Nephron (organoid): ENCODE measurements around the gene CAMK2G.

ENCODE experiments used
- H3K27ac Mint-ChIP-seq, 3 experiments: 2 replicates each; pipeline ENCODE4 v1.8.0; 2020; ENCODE audit warnings: mixed read lengths in 3 of 3, mild to moderate bottlenecking in 2 of 3, moderate library complexity in 1 of 3
- H3K27me3 Mint-ChIP-seq: 2 replicates; pipeline ENCODE4 v1.8.0; 2021; ENCODE audit warnings: low read depth, mild to moderate bottlenecking, moderate library complexity, mixed read lengths
- H3K36me3 Mint-ChIP-seq: 2 replicates; pipeline ENCODE4 v1.8.0; 2020; ENCODE audit warnings: low read depth, mixed read lengths
- H3K4me1 Mint-ChIP-seq: 2 replicates; pipeline ENCODE4 v1.8.0; 2020; ENCODE audit warnings: mixed read lengths
- H3K4me3 Mint-ChIP-seq, 3 experiments: 2 replicates each; pipeline ENCODE4 v1.8.0; 2020; ENCODE audit warnings: mild to moderate bottlenecking in 3 of 3, mixed read lengths in 3 of 3, moderate library complexity in 2 of 3
- H3K9me3 Mint-ChIP-seq: 2 replicates; pipeline ENCODE4 v1.8.0; 2020; ENCODE audit warnings: mixed read lengths
- CTCF ChIP-seq, 3 experiments: fragments of 200-600 bp; sonication (generic); IDR thresholded peaks; one replicate each; pipeline ENCODE4 v1.5.0; 2021; ENCODE audit warnings: antibody characterized with exemption in 3 of 3; ENCODE audit not compliant: unreplicated experiment in 3 of 3

CAMK2G gene

GRCh38 chr10:73828161-73828560 lies 46.2 kb downstream of the CAMK2G start:
- Mint-ChIP-seq H3K27ac (no peak overlapping the region), H3K36me3 (peaks cover 7% of the 10 kb centered on the region), H3K4me3 (no peak overlapping the region), H3K4me1 (no peaks in the 10 kb centered on the region), H3K27me3 (no peaks in the 10 kb centered on the region), H3K9me3 (no peaks in the 10 kb centered on the region)
- TF ChIP-seq CTCF (IDR thresholded peaks at IDR 0.05; ENCODE audit: unreplicated experiment in 3 of 3), result no peak

DNA sequence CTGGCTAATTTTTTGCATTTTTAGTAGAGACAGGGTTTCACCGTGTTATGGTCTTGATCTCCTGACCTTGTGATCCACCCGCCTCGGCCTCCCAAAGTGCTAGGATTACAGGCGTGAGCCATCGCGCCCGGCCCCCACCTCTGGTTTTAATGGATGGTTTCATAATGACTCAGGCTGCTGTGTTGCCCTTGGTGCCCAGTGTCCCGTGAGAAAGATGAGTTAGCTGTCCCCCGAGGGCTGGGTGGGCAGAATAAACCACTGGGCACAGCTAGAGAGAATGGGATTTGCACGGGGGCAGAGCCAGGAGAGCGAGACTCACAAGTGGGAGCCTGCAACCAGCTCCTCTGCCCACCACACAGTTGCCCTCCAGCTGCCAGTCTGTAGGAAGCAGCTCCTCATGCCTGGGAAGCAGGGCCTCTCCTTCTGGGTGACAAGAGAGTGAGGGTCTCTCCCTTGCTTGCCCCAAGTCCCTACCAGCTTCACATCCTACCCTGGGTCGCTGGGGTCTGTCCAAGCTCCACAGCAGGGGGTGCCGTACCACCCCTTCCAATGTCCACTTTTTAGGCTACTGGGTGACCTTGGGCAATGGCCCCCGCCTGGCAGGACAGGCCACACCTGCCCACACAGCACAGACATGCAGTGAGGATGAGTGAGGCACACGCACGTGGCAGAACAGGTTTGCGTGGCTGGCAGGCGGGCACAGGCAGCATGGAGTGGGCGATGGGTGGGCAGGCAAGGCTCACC lies 46.8 kb downstream of the CAMK2G start:
- H3K36me3 Mint-ChIP-seq, result peaks cover 7% of the 10 kb centered on the region
- H3K4me3 Mint-ChIP-seq, result no peak overlapping the region
- no peaks in the 10 kb centered on the region for H3K9me3 Mint-ChIP-seq
- H3K4me1 Mint-ChIP-seq, result no peaks in the 10 kb centered on the region
- no peaks in the 10 kb centered on the region for H3K27me3 Mint-ChIP-seq
- peak overlapping the region in 1 of 3 experiments; percentile 46 for H3K27ac Mint-ChIP-seq
- no peak for TF ChIP-seq CTCF (IDR thresholded peaks at IDR 0.05; ENCODE audit: unreplicated experiment in 3 of 3)

DNA sequence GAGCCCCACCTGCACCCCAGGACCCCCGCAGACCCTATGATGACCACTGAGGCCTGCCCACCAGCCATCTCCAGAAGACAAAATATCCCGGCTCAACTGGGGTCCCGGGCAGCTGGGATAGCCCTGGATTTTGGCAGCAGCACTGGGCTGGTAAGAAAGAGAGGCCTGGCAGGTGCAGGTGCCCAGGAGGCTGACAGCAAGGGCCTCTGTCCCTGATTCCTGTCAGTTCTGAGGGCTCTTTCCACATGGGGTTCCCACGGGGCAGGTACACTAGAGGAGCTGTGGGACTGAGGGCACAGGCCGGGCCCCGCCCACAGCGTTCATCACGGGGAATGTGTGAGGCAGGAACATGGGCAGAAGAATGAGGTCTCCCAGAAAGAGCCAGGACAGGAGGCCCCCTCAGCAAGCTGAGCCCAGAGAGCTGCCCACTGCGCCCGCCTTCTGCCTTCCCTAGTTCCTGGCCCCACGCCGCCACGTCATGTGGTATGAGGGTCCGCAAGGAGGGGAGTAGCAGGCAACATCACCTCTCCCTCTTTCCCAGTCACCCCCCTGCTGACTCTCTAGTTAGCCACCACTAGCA lies 50.1 kb downstream of the CAMK2G start:
- no peaks in the 10 kb centered on the region for H3K9me3 Mint-ChIP-seq
- peaks cover 13% of the 10 kb centered on the region for H3K36me3 Mint-ChIP-seq
- H3K27ac Mint-ChIP-seq, result no peak overlapping the region
- no peak for TF ChIP-seq CTCF (IDR thresholded peaks at IDR 0.05; ENCODE audit: unreplicated experiment in 3 of 3)
- no peaks in the 10 kb centered on the region for H3K27me3 Mint-ChIP-seq
- peaks cover 6% of the 10 kb centered on the region for H3K4me1 Mint-ChIP-seq
- H3K4me3 Mint-ChIP-seq, result no peak overlapping the region

DNA sequence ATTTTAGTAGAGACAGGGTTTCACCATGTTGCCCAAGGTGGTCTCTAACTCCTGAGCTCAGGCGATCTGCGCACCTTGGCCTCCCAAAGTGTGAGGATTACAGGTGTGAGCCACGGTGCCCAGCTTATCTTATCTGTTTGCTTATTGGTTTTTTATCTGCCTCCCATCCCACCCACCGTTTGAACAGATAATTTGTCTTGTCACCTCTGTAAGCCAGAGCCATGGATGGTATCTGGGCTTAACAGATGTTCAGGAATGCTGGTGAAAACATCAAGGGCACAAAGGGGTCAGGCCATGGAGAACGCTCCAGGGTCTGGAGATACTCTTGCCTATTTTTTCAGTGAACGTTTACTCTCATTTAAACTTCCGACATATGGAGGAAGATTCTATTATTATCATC lies 51.0 kb downstream of the CAMK2G start:
- Mint-ChIP-seq H3K36me3 (peaks cover 13% of the 10 kb centered on the region), H3K9me3 (no peaks in the 10 kb centered on the region), H3K27ac (no peak overlapping the region), H3K4me3 (no peak overlapping the region), H3K4me1 (peaks cover 12% of the 10 kb centered on the region), H3K27me3 (peaks cover 4% of the 10 kb centered on the region)
- no peak for TF ChIP-seq CTCF (IDR thresholded peaks at IDR 0.05; ENCODE audit: unreplicated experiment in 3 of 3)

GRCh38 chr10:73819513-73820093 lies 54.8 kb downstream of the CAMK2G start:
- H3K27ac Mint-ChIP-seq, result peak overlapping the region in 2 of 3 experiments; percentile 46 to 74
- H3K9me3 Mint-ChIP-seq, result no peaks in the 10 kb centered on the region
- H3K36me3 Mint-ChIP-seq, result peaks cover 11% of the 10 kb centered on the region
- no peak overlapping the region for H3K4me3 Mint-ChIP-seq
- peaks cover 8% of the 10 kb centered on the region for H3K27me3 Mint-ChIP-seq
- H3K4me1 Mint-ChIP-seq, result peaks cover 12% of the 10 kb centered on the region
- no peak for TF ChIP-seq CTCF (IDR thresholded peaks at IDR 0.05; ENCODE audit: unreplicated experiment in 3 of 3)
